Coronary artery (tissue), 2 donors: Measurements from ENCODE around the gene PEX11A.
A peak's percentile ranks its signal among the peaks of the same experiment; 100 is the strongest.

ENCODE experiments used
- DNase-seq: peaks from one replicate; pipeline ENCODE4 v3.0.0-alpha.2; 2017; ENCODE audit warnings: low spot score
- H3K27ac ChIP-seq, 2 donors: fragments of 200-600 bp; sonication (generic); one replicate each; pipeline ENCODE4 v1.5.1; 2016 to 2019
- H3K4me3 ChIP-seq: fragments of 200-600 bp; sonication (generic); 2 replicates; pipeline ENCODE4 v1.5.1; 2016; ENCODE audit warnings: mild to moderate bottlenecking, moderate library complexity
- CTCF ChIP-seq: fragments of 200-600 bp; sonication (generic); IDR thresholded peaks from one replicate; pipeline ENCODE4 v1.5.1; 2019; ENCODE audit warnings: antibody characterized with exemption

Gene PEX11A

GRCh38 chr15:89652131-89652530 is 38.4 kb downstream of the PEX11A start:
- Histone ChIP-seq H3K4me3 (no peak overlapping the region), H3K27ac (no peak overlapping the region)
- no peak for DNase-seq
- no peak for TF ChIP-seq CTCF

- TF ChIP-seq CTCF, result no peak
- Histone ChIP-seq H3K4me3 (no peak overlapping the region), H3K27ac (no peak overlapping the region)
- DNase-seq, result no peak
These were observed 40.8 kb downstream of the PEX11A start for GRCh38 chr15:89649716-89650115.

GRCh38 chr15:89649013-89649625 is 41.4 kb downstream of the PEX11A start:
- TF ChIP-seq CTCF, result no peak
- DNase-seq, result no peak
- H3K4me3 ChIP-seq, result no peak overlapping the region
- H3K27ac ChIP-seq, result no peak overlapping the region

- Histone ChIP-seq H3K4me3 (no peak overlapping the region), H3K27ac (no peak overlapping the region)
- no peak for DNase-seq
- TF ChIP-seq CTCF, result no peak
These were observed 42.2 kb downstream of the PEX11A start for GRCh38 chr15:89648106-89649012.

GRCh38 chr15:89647191-89647851 is 43.2 kb downstream of the PEX11A start:
- Histone ChIP-seq H3K27ac (no peak overlapping the region), H3K4me3 (peak overlapping the region; percentile 15)
- no peak for DNase-seq
- TF ChIP-seq CTCF, result peak; percentile 85

- Histone ChIP-seq H3K4me3 (no peak overlapping the region), H3K27ac (no peak overlapping the region)
- no peak for TF ChIP-seq CTCF
- no peak for DNase-seq
These were observed 44.0 kb downstream of the PEX11A start for GRCh38 chr15:89646416-89647141.
